Right atrium auricular region (tissue), 2 donors: Measurements from ENCODE around the gene AMOTL2. TPM values are rescaled to one million over a fixed set of nuclear protein-coding genes. Genes with fewer than 3 reads are reported as not detected.

Source experiments
- DNase-seq: peaks from one replicate; pipeline ENCODE4 v3.0.0-alpha.2; 2019; ENCODE audit warnings: low spot score
- H3K27ac ChIP-seq, 2 donors: fragments of 200-600 bp; sonication (generic); 1 replicate in 1 of 2; 2 replicates in 1 of 2; pipeline ENCODE4 v1.5.1; 2016 to 2019
- H3K27me3 ChIP-seq, 2 donors: fragments of 200-600 bp; sonication (generic); one replicate each; pipeline versions ENCODE4 v1.5.1 to v1.6.0; 2017 to 2019
- H3K36me3 ChIP-seq: fragments of 200-600 bp; sonication (generic); one replicate; pipeline ENCODE4 v1.5.1; 2016
- H3K4me1 ChIP-seq, 2 donors: fragments of 200-600 bp; sonication (generic); one replicate each; pipeline versions ENCODE4 v1.5.1 to v1.6.0; 2017 to 2019
- H3K4me3 ChIP-seq, 2 donors: fragments of 200-600 bp; sonication (generic); 1 replicate in 1 of 2; 2 replicates in 1 of 2; pipeline ENCODE4 v1.5.1; 2017 to 2019; ENCODE audit warnings: mild to moderate bottlenecking in 1 of 2, moderate library complexity in 1 of 2
- H3K9me3 ChIP-seq, 2 donors: fragments of 200-600 bp; sonication (generic); one replicate each; pipeline ENCODE4 v1.5.1; 2019
- total RNA-seq, 2 donors: library from RNA; depleted of rRNA; stranded (reverse); fragments of >200 nt; gene quantifications; one replicate each; pipeline ENCODE4 v1.1.0, GENCODE V29; 2016
- TF ChIP-seq, protein P1 (sequence below), 2 donors: fragments of 200-600 bp; sonication (generic); IDR thresholded peaks; one replicate each; pipeline ENCODE4 v1.5.1; 2019; ENCODE audit warnings: antibody characterized with exemption in 2 of 2

Gene AMOTL2
- total RNA-seq, 2 donors from 2014 or later, result 62.3 to 119 TPM

- H3K36me3 ChIP-seq, result peaks cover 94% of the 10 kb centered on the region
- H3K27ac ChIP-seq, result peak overlapping the region; percentile 96 to 100
- peaks cover 3 to 100% of the 10 kb centered on the region in 2 donors for H3K4me1 ChIP-seq
- TF ChIP-seq, protein P1, sequence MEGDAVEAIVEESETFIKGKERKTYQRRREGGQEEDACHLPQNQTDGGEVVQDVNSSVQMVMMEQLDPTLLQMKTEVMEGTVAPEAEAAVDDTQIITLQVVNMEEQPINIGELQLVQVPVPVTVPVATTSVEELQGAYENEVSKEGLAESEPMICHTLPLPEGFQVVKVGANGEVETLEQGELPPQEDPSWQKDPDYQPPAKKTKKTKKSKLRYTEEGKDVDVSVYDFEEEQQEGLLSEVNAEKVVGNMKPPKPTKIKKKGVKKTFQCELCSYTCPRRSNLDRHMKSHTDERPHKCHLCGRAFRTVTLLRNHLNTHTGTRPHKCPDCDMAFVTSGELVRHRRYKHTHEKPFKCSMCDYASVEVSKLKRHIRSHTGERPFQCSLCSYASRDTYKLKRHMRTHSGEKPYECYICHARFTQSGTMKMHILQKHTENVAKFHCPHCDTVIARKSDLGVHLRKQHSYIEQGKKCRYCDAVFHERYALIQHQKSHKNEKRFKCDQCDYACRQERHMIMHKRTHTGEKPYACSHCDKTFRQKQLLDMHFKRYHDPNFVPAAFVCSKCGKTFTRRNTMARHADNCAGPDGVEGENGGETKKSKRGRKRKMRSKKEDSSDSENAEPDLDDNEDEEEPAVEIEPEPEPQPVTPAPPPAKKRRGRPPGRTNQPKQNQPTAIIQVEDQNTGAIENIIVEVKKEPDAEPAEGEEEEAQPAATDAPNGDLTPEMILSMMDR (IDR thresholded peaks at IDR 0.05), result no peak
- peak; percentile 97 for DNase-seq
- no peaks in the 10 kb centered on the region for H3K27me3 ChIP-seq
- peak overlapping the region; percentile 4 to 37 for H3K4me3 ChIP-seq
- no peaks in the 10 kb centered on the region for H3K9me3 ChIP-seq
Observed at GRCh38 chr3:134364061-134364935, 9.9 kb downstream of the AMOTL2 start.

DNA sequence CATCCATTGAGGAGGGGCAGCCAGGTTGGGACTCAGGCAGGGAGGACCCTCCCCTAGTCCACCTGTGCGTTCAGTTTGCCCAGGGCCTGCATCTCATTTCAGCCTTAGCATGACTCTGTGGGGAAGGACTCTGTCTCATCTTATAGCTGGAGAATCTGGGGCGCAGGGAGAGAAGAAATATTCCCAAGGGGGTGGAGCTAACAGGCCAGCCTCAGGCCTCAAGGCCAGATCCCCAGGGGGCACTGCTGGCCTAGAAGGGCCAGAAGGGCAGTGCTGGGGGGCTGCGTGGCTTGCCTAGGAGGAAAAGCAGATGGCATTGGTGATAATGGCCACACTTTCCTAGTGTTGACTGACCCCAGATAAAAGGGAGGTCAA, 10.9 kb downstream of the AMOTL2 start:
- TF ChIP-seq, protein P1 (IDR thresholded peaks at IDR 0.05), result no peak
- peaks cover 94% of the 10 kb centered on the region for H3K36me3 ChIP-seq
- no peaks in the 10 kb centered on the region for H3K27me3 ChIP-seq
- no peaks in the 10 kb centered on the region for H3K9me3 ChIP-seq
- H3K4me1 ChIP-seq, result peaks cover 3 to 100% of the 10 kb centered on the region in 2 donors
- peak overlapping the region; percentile 4 to 37 for H3K4me3 ChIP-seq
- DNase-seq, result no peak
- H3K27ac ChIP-seq, result peak overlapping the region; percentile 96 to 100

DNA sequence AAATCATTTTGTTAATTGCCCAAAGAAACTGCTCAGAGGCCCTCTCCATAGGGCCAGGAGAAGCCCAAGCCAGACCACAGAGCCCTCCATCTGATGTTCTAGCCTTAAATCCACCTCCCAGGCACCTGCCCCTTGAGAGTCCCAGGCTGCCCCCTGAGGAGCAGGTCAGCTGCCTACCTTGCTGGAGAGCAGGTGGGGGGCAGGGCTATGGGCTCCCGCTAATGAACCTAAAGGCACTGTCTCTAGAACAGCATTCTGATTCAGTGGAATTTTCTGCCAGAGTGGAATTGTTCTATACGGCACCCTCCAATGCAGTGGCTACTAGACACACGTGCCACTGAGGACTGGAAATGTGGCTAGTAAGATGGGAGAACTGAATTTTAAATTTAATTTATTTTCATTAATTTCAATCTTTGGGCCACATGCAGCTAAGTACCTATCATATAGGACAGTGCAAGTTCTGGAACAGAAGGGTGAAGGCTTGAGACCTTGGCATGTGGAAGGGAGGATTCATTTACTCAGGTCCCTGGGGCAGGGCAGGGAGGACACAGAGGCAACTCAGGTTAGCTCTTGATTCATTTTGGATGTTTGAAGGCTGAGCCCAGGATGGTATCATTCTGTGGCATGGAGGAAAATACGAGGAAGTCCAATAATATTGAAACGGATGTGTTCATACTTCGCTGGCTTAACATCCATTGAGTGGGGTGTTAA, 11.4 kb downstream of the AMOTL2 start:
- Histone ChIP-seq H3K9me3 (no peaks in the 10 kb centered on the region), H3K4me1 (peaks cover 3 to 100% of the 10 kb centered on the region in 2 donors), H3K4me3 (no peak overlapping the region), H3K36me3 (peaks cover 94% of the 10 kb centered on the region), H3K27me3 (no peaks in the 10 kb centered on the region), H3K27ac (peak overlapping the region; percentile 96 to 100)
- no peak for DNase-seq
- TF ChIP-seq, protein P1 (IDR thresholded peaks at IDR 0.05), result no peak

DNA sequence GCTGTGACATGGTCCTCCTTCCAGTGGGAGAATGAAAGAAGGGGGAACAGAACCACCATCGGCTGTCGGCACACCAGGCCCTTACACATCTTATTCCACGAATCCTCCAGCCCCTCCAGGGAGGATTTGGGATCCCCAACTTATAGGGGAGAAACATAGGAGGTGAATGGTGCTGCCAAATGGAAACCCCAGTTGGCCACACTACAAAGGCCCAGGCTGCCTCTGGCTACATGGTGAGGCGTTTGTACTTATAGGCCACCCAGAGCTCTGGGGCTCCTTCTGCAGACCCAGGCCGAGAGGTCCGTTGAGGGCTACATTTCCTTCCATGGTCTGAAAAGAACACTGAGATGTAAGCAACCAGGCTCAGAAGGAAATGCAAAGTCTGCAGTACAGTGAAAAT, 12.0 kb downstream of the AMOTL2 start:
- DNase-seq, result no peak
- no peaks in the 10 kb centered on the region for H3K9me3 ChIP-seq

DNA sequence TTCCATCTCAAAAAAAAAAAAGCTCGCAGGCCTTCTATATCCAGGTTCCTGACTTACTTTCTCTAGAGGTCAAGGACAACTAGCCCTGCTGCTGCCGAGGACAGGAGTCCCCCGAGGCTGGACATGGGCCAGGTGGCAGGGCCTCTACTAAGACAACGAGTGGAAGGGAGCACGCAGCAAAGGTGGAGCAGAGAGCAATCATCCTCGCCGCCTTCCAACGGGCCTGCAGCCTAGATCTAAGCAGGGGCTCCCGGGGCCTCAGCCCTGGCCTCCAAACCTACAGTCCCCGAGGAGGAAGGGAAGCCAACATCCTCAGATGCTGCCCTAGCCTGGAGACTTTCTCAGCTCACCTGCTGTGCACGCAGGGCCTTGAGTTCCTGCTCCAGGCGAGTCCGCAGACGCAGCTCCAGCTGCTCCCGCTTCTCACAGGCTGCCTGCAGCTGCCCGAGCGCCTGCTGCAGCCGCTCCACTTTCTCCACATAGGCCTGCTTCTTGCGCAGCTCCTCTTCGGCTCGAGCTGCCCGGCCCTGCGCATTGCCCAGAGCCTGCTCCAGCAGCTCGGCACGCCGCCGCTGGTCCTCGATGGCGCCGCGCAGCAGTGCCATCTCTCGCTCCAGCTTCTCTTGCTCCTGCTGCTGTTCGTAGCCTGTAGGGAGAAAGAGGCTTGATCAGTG, 12.9 kb downstream of the AMOTL2 start:
- H3K9me3 ChIP-seq, result no peaks in the 10 kb centered on the region
- H3K36me3 ChIP-seq, result peaks cover 94% of the 10 kb centered on the region
- H3K27ac ChIP-seq, result peak overlapping the region; percentile 34 to 100
- no peak for DNase-seq
- H3K27me3 ChIP-seq, result no peaks in the 10 kb centered on the region
- TF ChIP-seq, protein P1 (IDR thresholded peaks at IDR 0.05), result no peak
- no peak overlapping the region for H3K4me3 ChIP-seq
- peaks cover 3 to 100% of the 10 kb centered on the region in 2 donors for H3K4me1 ChIP-seq

More for the DNA sequence above, 12.0 kb downstream of the AMOTL2 start:
- TF ChIP-seq, protein P1 (IDR thresholded peaks at IDR 0.05), result no peak
- H3K4me1 ChIP-seq, result peaks cover 3 to 100% of the 10 kb centered on the region in 2 donors
- peak overlapping the region; percentile 96 to 100 for H3K27ac ChIP-seq
- peaks cover 94% of the 10 kb centered on the region for H3K36me3 ChIP-seq
- no peak overlapping the region for H3K4me3 ChIP-seq
- no peaks in the 10 kb centered on the region for H3K27me3 ChIP-seq
